Stimulated activated CD8-positive, alpha-beta memory T cell treated with anti-CD3 and anti-CD28 coated beads, Interleukin-4, amount 100 ng/mL, for 24 hours (primary cell): ENCODE data around the gene KRT72.

ENCODE experiments used
- DNase-seq: peaks from one replicate; pipeline ENCODE4 v3.0.0-alpha.2; 2020; ENCODE audit warnings: low read depth

The KRT72 gene

GRCh38 chr12:52600941-52601481 is at the start of gene KRT72:
Gene KRT72, minus strand, starts transcription at chr12:52601463. Its CDS starts 11 bp downstream, at chr12:52601452.
- no peak for DNase-seq

GRCh38 chr12:52650520-52651081 is 49.3 kb upstream of the KRT72 start:
- DNase-seq, result no peak

- DNase-seq, result no peak
These were observed 47.8 kb upstream of the KRT72 start for GRCh38 chr12:52649066-52649465.

GRCh38 chr12:52648012-52648550 is 46.8 kb upstream of the KRT72 start:
- no peak for DNase-seq

GRCh38 chr12:52647601-52648000 is 46.3 kb upstream of the KRT72 start:
- no peak for DNase-seq

- no peak for DNase-seq
These were observed 45.4 kb upstream of the KRT72 start for GRCh38 chr12:52646613-52647012.

GRCh38 chr12:52645982-52646381 is 44.7 kb upstream of the KRT72 start:
- no peak for DNase-seq

GRCh38 chr12:52645120-52645761 is 44.0 kb upstream of the KRT72 start:
- DNase-seq, result peak; percentile 15

- DNase-seq, result no peak
These were observed 42.8 kb upstream of the KRT72 start for GRCh38 chr12:52644078-52644415.

GRCh38 chr12:52643233-52644077 is 42.2 kb upstream of the KRT72 start:
- DNase-seq, result no peak

- DNase-seq, result no peak
These were observed 40.2 kb upstream of the KRT72 start for GRCh38 chr12:52641468-52641867.

GRCh38 chr12:52637299-52637698 is 36.0 kb upstream of the KRT72 start:
- no peak for DNase-seq

GRCh38 chr12:52636592-52637258 is 35.5 kb upstream of the KRT72 start:
- DNase-seq, result no peak

- DNase-seq, result no peak
These were observed 34.9 kb upstream of the KRT72 start for GRCh38 chr12:52636189-52636588.

GRCh38 chr12:52634266-52635056 is 33.2 kb upstream of the KRT72 start:
- no peak for DNase-seq

GRCh38 chr12:52633383-52633782 is 32.1 kb upstream of the KRT72 start:
- no peak for DNase-seq

- DNase-seq, result no peak
These were observed 31.4 kb upstream of the KRT72 start for GRCh38 chr12:52632656-52633055.

GRCh38 chr12:52631676-52632459 is 30.6 kb upstream of the KRT72 start:
- no peak for DNase-seq

GRCh38 chr12:52631264-52631663 is 30.0 kb upstream of the KRT72 start:
- no peak for DNase-seq

- DNase-seq, result no peak
These were observed 29.4 kb upstream of the KRT72 start for GRCh38 chr12:52630599-52631200.
